GM12878 (cell line): ENCODE measurements around the gene MARK4. TPM values are rescaled to one million over a fixed set of nuclear protein-coding genes. Genes with fewer than 3 reads are reported as not detected.

Source experiments
- ATAC-seq: fragments of 200-7000 bp; cut with Tn5 transposase; 3 replicates; pipeline ENCODE4 v1.9.1; 2020; ENCODE audit warnings: mild to moderate bottlenecking, moderate library complexity
- BruUV-seq: library from RNA; stranded (reverse); fragments of 400-500 nt; replicated peaks from 2 replicates; lab custom pipeline; 2021; lab: Mats Ljungman, UMichigan
- CTCF ChIA-PET: fragments of 300-600 bp; sonication (Branson Sonifier 250); formaldehyde crosslinking; extraction: SDS; loops from one replicate; lab custom pipeline; 2021; ENCODE audit warnings: inconsistent platforms; lab: Yijun Ruan, JAX
- POLR2A ChIA-PET: fragments of 350-600 bp; formaldehyde crosslinking; extraction: SDS; loops from one replicate; lab custom pipeline; 2021; ENCODE audit warnings: inconsistent platforms; lab: Charles Lee
- RAD21 ChIA-PET: fragments of 300-600 bp; sonication (Branson Sonifier 250); formaldehyde crosslinking; loops from one replicate; lab custom pipeline; 2023; ENCODE audit warnings: antibody characterized with exemption; ENCODE audit not compliant: unreplicated experiment; lab: Charles Lee
- SMC1A ChIA-PET: fragments of 300-600 bp; sonication (Branson Sonifier 250); formaldehyde crosslinking; loops from one replicate; lab custom pipeline; 2023; ENCODE audit not compliant: unreplicated experiment, uncharacterized antibody; lab: Charles Lee
- DNase-seq: peaks from one replicate; pipeline ENCODE4 v3.0.0-alpha.2; 2011; ENCODE audit warnings: low read depth, low spot score
- FAIRE-seq: peaks from 3 replicates; lab custom pipeline; 2011; peaks lifted over from hg19 to GRCh38; lab: Jason Lieb, UNC
- H2AFZ ChIP-seq: 2 replicates; pipeline ENCODE4 v1.6.0; 2011; ENCODE audit warnings: low read depth, low read length, control low read depth; ENCODE audit not compliant: control insufficient read depth
- H3K27ac ChIP-seq: 2 replicates; pipeline ENCODE4 v1.5.1; 2011; ENCODE audit warnings: control low read depth; ENCODE audit not compliant: control insufficient read depth, insufficient read depth
- H3K27me3 ChIP-seq, 2 experiments: replicated peaks in 1 of 2; 2 replicates each; pipeline versions ENCODE4 v1.6.0 to v1.6.1; 2011; ENCODE audit warnings: low read length in 1 of 2; ENCODE audit not compliant: control insufficient read depth in 2 of 2, insufficient read depth in 2 of 2
- H3K36me3 ChIP-seq, 2 experiments: 2 replicates each; pipeline ENCODE4 v1.5.1; 2011; ENCODE audit warnings: low read length in 1 of 2; ENCODE audit not compliant: control insufficient read depth in 2 of 2, insufficient read depth in 2 of 2
- H3K4me1 ChIP-seq: 2 replicates; pipeline ENCODE4 v1.6.1; 2011; ENCODE audit warnings: mild to moderate bottlenecking, low read length, moderate library complexity, mixed read lengths; ENCODE audit not compliant: control insufficient read depth, insufficient read depth
- H3K4me2 ChIP-seq: 2 replicates; pipeline ENCODE4 v1.6.0; 2011; ENCODE audit warnings: control low read depth; ENCODE audit not compliant: control insufficient read depth, insufficient read depth
- H3K4me3 ChIP-seq: fragments of 200-600 bp; sonication (generic); 2 replicates; pipeline ENCODE4 v1.5.1; 2016
- H3K79me2 ChIP-seq: 2 replicates; pipeline ENCODE4 v1.6.0; 2011; ENCODE audit warnings: low read length; ENCODE audit not compliant: control insufficient read depth, insufficient read depth
- H3K9ac ChIP-seq: 2 replicates; pipeline ENCODE4 v1.8.0; 2011; ENCODE audit warnings: low read length, control low read depth, mixed read lengths; ENCODE audit not compliant: control insufficient read depth, insufficient read depth
- H3K9me3 ChIP-seq: replicated peaks from 3 replicates; pipeline ENCODE4 v1.5.1; 2011; ENCODE audit warnings: mild to moderate bottlenecking, low read length; ENCODE audit not compliant: control insufficient read depth, insufficient read depth
- H4K20me1 ChIP-seq: 2 replicates; pipeline ENCODE4 v1.6.0; 2011; ENCODE audit not compliant: control insufficient read depth, insufficient read depth
- CHD4 ChIP-seq: fragments of 200-600 bp; sonication (generic); IDR thresholded peaks from 2 replicates; pipeline ENCODE4 v1.6.1; 2016; ENCODE audit warnings: mild to moderate bottlenecking
- FOXM1 ChIP-seq: IDR thresholded peaks from 2 replicates; pipeline ENCODE4 v1.6.1; 2012; ENCODE audit warnings: low read depth, mild to moderate bottlenecking, inconsistent platforms, low read length, moderate library complexity
- IRF4 ChIP-seq: IDR thresholded peaks from 2 replicates; pipeline ENCODE4 v1.6.1; 2011; ENCODE audit warnings: low read depth, low read length
- KDM1A ChIP-seq: fragments of 200-600 bp; sonication (generic); IDR thresholded peaks from 2 replicates; pipeline ENCODE4 v1.6.1; 2016; ENCODE audit warnings: borderline replicate concordance
- NFYA ChIP-seq: IDR thresholded peaks from 2 replicates; pipeline ENCODE4 v1.6.1; 2011; ENCODE audit warnings: low read depth, mild to moderate bottlenecking, low read length, improper control_type of control experiment, borderline replicate concordance
- SP1 ChIP-seq: IDR thresholded peaks from one replicate; pipeline ENCODE4 v1.6.1; 2011; ENCODE audit warnings: low read depth, low read length
- ZNF274 ChIP-seq: IDR thresholded peaks from one replicate; pipeline ENCODE4 v1.8.0; 2011; ENCODE audit not compliant: insufficient read length, insufficient read depth
- ZNF622 ChIP-seq: fragments of 450-650 bp; IDR thresholded peaks from 2 replicates; pipeline ENCODE4 v1.6.1; 2017; ENCODE audit warnings: mild to moderate bottlenecking, inconsistent platforms
- WGBS: methylation state at CpG from one replicate; pipeline ENCODE4 v1.1.6; 2016; ENCODE audit warnings: low lambda C conversion rate; ENCODE audit not compliant: insufficient replicate concordance, insufficient coverage; ENCODE audit errors: missing lambda C conversion rate; 5-methylcytosine and 5-hydroxymethylcytosine counted together
- in situ Hi-C: fragments of 300-500 bp; cut with MboI; formaldehyde crosslinking; loops from 9 replicates; pipeline ENCODE4 v1.14.3; 2018; ENCODE audit warnings: mixed read lengths
- intact Hi-C: fragments of 100-400 bp; cut with micrococcal nuclease; formaldehyde crosslinking; loops from one replicate; pipeline ENCODE4 v1.14.2; 2022; ENCODE audit not compliant: unreplicated experiment
- polyA plus RNA-seq, 11 experiments: library from polyadenylated mRNA; depleted of rRNA in 4 of 11; unstranded in 6 of 11; stranded (reverse) in 5 of 11; fragments of >200 nt; fragmentation: Nextera tagmentation in 4 of 11; fragmentation: Illumina TruSeq in 1 of 11; extraction: Ambion mirVana in 4 of 11; extraction: Trizol in 1 of 11; gene quantifications; 1 replicate in 1 of 11; 2 replicates in 10 of 11; pipeline versions ENCODE4 v1.2.1 to v1.2.3, GENCODE V29; 2011 to 2016; ENCODE audit warnings: inconsistent platforms in 2 of 11, missing spikeins in 2 of 11, low read depth in 1 of 11
- total RNA-seq, 4 experiments: library from RNA; depleted of rRNA in 3 of 4; stranded (reverse); fragments of >200 nt in 3 of 4; fragmentation: Illumina TruSeq in 1 of 4; extraction: Trizol in 1 of 4; gene quantifications; 2 replicates each; pipeline versions ENCODE4 v1.2.1 to v1.2.3, GENCODE V29; 2013 to 2021
- TF ChIP-seq, protein P1 (sequence below): fragments of 450-650 bp; formaldehyde crosslinking; IDR thresholded peaks from 2 replicates; pipeline ENCODE4 v1.4.0; 2022; ENCODE audit warnings: mild to moderate bottlenecking, moderate library complexity
- TF ChIP-seq, protein P2 (sequence below): fragments of 450-650 bp; IDR thresholded peaks from 2 replicates; pipeline ENCODE4 v1.6.1; 2017; ENCODE audit warnings: antibody characterized with exemption, mild to moderate bottlenecking, moderate library complexity
- TF ChIP-seq, protein P3 (sequence below): fragments of 450-650 bp; IDR thresholded peaks from 2 replicates; pipeline ENCODE4 v1.6.1; 2018; ENCODE audit warnings: borderline replicate concordance, mild to moderate bottlenecking; ENCODE audit not compliant: partially characterized antibody
- TF ChIP-seq, protein P4 (sequence below): fragments of 450-650 bp; IDR thresholded peaks from 2 replicates; pipeline ENCODE4 v1.6.1; 2017; ENCODE audit warnings: low read depth, mild to moderate bottlenecking, moderate library complexity

Gene MARK4
- total and polyA plus RNA-seq, 10 of the 15 experiments (the other 5 are each of a cell fraction or from before 2014, with no cell fraction given): 0.66 to 24.3 (median 5.1) TPM

DNA sequence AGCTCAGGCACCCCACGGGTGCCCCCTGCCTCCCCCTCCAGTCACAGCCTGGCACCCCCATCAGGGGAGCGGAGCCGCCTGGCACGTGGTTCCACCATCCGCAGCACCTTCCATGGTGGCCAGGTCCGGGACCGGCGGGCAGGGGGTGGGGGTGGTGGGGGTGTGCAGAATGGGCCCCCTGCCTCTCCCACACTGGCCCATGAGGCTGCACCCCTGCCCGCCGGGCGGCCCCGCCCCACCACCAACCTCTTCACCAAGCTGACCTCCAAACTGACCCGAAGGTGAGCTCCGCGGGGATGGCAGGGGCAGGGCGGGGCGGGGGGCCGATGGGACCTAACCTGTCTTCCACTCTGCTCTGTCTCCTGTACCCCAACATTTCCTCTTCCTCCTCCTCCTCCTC is 46.6 kb downstream of the MARK4 start:
- Histone ChIP-seq H3K4me1 (no peaks in the 10 kb centered on the region), H3K27me3 (no peaks in the 10 kb centered on the region), H3K4me2 (no peak overlapping the region), H3K9ac (no peak overlapping the region), H2AFZ (no peak overlapping the region), H3K36me3 (no peaks in the 10 kb centered on the region; a peak in 1 of 4 replicates), H4K20me1 (no peaks in the 10 kb centered on the region), H3K4me3 (no peak overlapping the region), H3K9me3 (no peaks in the 10 kb centered on the region), H3K79me2 (no peaks in the 10 kb centered on the region), H3K27ac (no peak overlapping the region)
- no peak for ATAC-seq
- no TSS peak for BruUV-seq
- no peak for FAIRE-seq
- ChIA-PET CTCF (no interaction called here), POLR2A (no interaction called here), RAD21 (no interaction called here), SMC1A (no interaction called here)
- in situ Hi-C loops (no loop called here), intact Hi-C loops (no loop called here)
- WGBS: 100% methylated on average over 1 of the region's 18 CpGs
- no peak for DNase-seq
- TF ChIP-seq SP1 (no peak), NFYA (no peak), KDM1A (no peak), ZNF274 (no peak), ZNF622 (no peak), FOXM1 (no peak), CHD4 (no peak), IRF4 (no peak)
- TF ChIP-seq, protein P1, sequence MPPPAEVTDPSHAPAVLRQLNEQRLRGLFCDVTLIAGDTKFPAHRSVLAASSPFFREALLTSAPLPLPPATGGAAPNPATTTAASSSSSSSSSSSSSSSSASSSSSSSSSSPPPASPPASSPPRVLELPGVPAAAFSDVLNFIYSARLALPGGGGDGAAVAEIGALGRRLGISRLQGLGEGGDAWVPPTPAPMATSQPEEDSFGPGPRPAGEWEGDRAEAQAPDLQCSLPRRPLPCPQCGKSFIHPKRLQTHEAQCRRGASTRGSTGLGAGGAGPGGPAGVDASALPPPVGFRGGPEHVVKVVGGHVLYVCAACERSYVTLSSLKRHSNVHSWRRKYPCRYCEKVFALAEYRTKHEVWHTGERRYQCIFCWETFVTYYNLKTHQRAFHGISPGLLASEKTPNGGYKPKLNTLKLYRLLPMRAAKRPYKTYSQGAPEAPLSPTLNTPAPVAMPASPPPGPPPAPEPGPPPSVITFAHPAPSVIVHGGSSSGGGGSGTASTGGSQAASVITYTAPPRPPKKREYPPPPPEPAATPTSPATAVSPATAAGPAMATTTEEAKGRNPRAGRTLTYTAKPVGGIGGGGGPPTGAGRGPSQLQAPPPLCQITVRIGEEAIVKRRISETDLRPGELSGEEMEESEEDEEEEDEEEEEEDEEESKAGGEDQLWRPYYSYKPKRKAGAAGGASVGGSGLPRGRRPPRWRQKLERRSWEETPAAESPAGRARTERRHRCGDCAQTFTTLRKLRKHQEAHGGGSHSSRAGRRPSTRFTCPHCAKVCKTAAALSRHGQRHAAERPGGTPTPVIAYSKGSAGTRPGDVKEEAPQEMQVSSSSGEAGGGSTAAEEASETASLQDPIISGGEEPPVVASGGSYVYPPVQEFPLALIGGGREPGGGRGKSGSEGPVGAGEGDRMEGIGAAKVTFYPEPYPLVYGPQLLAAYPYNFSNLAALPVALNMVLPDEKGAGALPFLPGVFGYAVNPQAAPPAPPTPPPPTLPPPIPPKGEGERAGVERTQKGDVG (CRISPR knock-in tag): no peak
- TF ChIP-seq, protein P2, sequence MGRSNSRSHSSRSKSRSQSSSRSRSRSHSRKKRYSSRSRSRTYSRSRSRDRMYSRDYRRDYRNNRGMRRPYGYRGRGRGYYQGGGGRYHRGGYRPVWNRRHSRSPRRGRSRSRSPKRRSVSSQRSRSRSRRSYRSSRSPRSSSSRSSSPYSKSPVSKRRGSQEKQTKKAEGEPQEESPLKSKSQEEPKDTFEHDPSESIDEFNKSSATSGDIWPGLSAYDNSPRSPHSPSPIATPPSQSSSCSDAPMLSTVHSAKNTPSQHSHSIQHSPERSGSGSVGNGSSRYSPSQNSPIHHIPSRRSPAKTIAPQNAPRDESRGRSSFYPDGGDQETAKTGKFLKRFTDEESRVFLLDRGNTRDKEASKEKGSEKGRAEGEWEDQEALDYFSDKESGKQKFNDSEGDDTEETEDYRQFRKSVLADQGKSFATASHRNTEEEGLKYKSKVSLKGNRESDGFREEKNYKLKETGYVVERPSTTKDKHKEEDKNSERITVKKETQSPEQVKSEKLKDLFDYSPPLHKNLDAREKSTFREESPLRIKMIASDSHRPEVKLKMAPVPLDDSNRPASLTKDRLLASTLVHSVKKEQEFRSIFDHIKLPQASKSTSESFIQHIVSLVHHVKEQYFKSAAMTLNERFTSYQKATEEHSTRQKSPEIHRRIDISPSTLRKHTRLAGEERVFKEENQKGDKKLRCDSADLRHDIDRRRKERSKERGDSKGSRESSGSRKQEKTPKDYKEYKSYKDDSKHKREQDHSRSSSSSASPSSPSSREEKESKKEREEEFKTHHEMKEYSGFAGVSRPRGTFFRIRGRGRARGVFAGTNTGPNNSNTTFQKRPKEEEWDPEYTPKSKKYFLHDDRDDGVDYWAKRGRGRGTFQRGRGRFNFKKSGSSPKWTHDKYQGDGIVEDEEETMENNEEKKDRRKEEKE: no peak
- TF ChIP-seq, protein P3, sequence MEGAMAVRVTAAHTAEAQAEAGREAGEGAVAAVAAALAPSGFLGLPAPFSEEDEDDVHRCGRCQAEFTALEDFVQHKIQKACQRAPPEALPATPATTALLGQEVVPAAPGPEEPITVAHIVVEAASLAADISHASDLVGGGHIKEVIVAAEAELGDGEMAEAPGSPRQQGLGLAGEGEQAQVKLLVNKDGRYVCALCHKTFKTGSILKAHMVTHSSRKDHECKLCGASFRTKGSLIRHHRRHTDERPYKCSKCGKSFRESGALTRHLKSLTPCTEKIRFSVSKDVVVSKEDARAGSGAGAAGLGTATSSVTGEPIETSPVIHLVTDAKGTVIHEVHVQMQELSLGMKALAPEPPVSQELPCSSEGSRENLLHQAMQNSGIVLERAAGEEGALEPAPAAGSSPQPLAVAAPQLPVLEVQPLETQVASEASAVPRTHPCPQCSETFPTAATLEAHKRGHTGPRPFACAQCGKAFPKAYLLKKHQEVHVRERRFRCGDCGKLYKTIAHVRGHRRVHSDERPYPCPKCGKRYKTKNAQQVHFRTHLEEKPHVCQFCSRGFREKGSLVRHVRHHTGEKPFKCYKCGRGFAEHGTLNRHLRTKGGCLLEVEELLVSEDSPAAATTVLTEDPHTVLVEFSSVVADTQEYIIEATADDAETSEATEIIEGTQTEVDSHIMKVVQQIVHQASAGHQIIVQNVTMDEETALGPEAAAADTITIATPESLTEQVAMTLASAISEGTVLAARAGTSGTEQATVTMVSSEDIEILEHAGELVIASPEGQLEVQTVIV: no peak
- TF ChIP-seq, protein P4, sequence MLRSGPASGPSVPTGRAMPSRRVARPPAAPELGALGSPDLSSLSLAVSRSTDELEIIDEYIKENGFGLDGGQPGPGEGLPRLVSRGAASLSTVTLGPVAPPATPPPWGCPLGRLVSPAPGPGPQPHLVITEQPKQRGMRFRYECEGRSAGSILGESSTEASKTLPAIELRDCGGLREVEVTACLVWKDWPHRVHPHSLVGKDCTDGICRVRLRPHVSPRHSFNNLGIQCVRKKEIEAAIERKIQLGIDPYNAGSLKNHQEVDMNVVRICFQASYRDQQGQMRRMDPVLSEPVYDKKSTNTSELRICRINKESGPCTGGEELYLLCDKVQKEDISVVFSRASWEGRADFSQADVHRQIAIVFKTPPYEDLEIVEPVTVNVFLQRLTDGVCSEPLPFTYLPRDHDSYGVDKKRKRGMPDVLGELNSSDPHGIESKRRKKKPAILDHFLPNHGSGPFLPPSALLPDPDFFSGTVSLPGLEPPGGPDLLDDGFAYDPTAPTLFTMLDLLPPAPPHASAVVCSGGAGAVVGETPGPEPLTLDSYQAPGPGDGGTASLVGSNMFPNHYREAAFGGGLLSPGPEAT: no peak
